Measurements from ENCODE around the gene METAP1D. TPM values are rescaled to one million over a fixed set of nuclear protein-coding genes. Genes with fewer than 3 reads are reported as not detected.

Gene METAP1D
- total RNA-seq, 1 experiment from 2014 or later, result 32.4 TPM

- Histone ChIP-seq H3K9me3 (ENCODE audit: insufficient read depth, low read depth) (peaks cover 5% of the 10 kb centered on the region; the same call in 1 of the 2 replicates), H2AFZ (no peak overlapping the region), H3K27ac (no peak overlapping the region), H3F3A (ENCODE audit: insufficient read depth, low read depth) (peaks cover 10% of the 10 kb centered on the region; the same call in 1 of the 2 replicates), H3K27me3 (ENCODE audit: insufficient read depth, low read depth) (no peaks in the 10 kb centered on the region), H3K4me1 (replicated peaks; ENCODE audit: insufficient read depth) (0 out of 2 replicates have a peak, but pooled peaks cover 4% of the 10 kb centered on the region), H3K4me2 (no peak overlapping the region), H3K36me3 (ENCODE audit: low read depth) (no peaks in the 10 kb centered on the region), H3K79me2 (ENCODE audit: low read depth) (no peaks in the 10 kb centered on the region), H4K20me1 (ENCODE audit: insufficient read depth) (no peaks in the 10 kb centered on the region), H3K4me3 (no peak overlapping the region), H3K9me2 (ENCODE audit: insufficient read depth) (no peaks in the 10 kb centered on the region)
- intact Hi-C loops (cut with micrococcal nuclease; ENCODE audit: unreplicated experiment), result no loop called here
- TF ChIP-seq EZH2 (IDR thresholded peaks at IDR 0.05; ENCODE audit: low read depth) (no peak), CTCF (conservative IDR thresholded peaks at IDR 0.05) (no peak)
- BruUV-seq (replicated peaks), result no TSS peak
- no peak for DNase-seq
- POLR2A ChIA-PET (ENCODE audit: unreplicated experiment), result interaction anchor here (0.6 kb wide), 1 partner anchor 16 kb away, joined by 4 read pairs; no protein-coding TSS in a partner anchor
- CTCF ChIA-PET, result no interaction called here
These were observed 83.3 kb downstream of the METAP1D start for GRCh38 chr2:172082944-172083627.

- TF ChIP-seq CTCF (conservative IDR thresholded peaks at IDR 0.05) (no peak), EZH2 (IDR thresholded peaks at IDR 0.05; ENCODE audit: low read depth) (no peak)
- Histone ChIP-seq H3F3A (ENCODE audit: insufficient read depth, low read depth) (peaks cover 10% of the 10 kb centered on the region; the same call in 1 of the 2 replicates), H4K20me1 (ENCODE audit: insufficient read depth) (no peaks in the 10 kb centered on the region), H3K27ac (no peak overlapping the region), H3K9me3 (ENCODE audit: insufficient read depth, low read depth) (peaks cover 5% of the 10 kb centered on the region; the same call in 1 of the 2 replicates), H3K9me2 (ENCODE audit: insufficient read depth) (no peaks in the 10 kb centered on the region), H3K36me3 (ENCODE audit: low read depth) (no peaks in the 10 kb centered on the region), H3K4me1 (replicated peaks; ENCODE audit: insufficient read depth) (0 out of 2 replicates have a peak, but pooled peaks cover 4% of the 10 kb centered on the region), H3K4me2 (no peak overlapping the region), H3K79me2 (ENCODE audit: low read depth) (no peaks in the 10 kb centered on the region), H3K4me3 (no peak overlapping the region), H2AFZ (no peak overlapping the region), H3K27me3 (ENCODE audit: insufficient read depth, low read depth) (no peaks in the 10 kb centered on the region)
- no peak for DNase-seq
- intact Hi-C loops (cut with micrococcal nuclease; ENCODE audit: unreplicated experiment), result no loop called here
- POLR2A ChIA-PET (ENCODE audit: unreplicated experiment), result no interaction called here
- CTCF ChIA-PET, result no interaction called here
- no TSS peak for BruUV-seq (replicated peaks)
These were observed 84.1 kb downstream of the METAP1D start for GRCh38 chr2:172083628-172084394.

GRCh38 chr2:172084395-172084644 lies 84.6 kb downstream of the METAP1D start:
- no peaks in the 10 kb centered on the region for H3K9me2 ChIP-seq (ENCODE audit: insufficient read depth)
- CTCF ChIA-PET, result no interaction called here
- DNase-seq, result no peak
- H2AFZ ChIP-seq, result no peak overlapping the region
- no peaks in the 10 kb centered on the region for H3K36me3 ChIP-seq (ENCODE audit: low read depth)
- peaks cover 10% of the 10 kb centered on the region; the same call in 1 of the 2 replicates for H3F3A ChIP-seq (ENCODE audit: insufficient read depth, low read depth)
- H3K27me3 ChIP-seq (ENCODE audit: insufficient read depth, low read depth), result no peaks in the 10 kb centered on the region
- no TSS peak for BruUV-seq (replicated peaks)
- H3K4me2 ChIP-seq, result no peak overlapping the region
- POLR2A ChIA-PET (ENCODE audit: unreplicated experiment), result no interaction called here
- no peaks in the 10 kb centered on the region for H3K79me2 ChIP-seq (ENCODE audit: low read depth)
- intact Hi-C loops (cut with micrococcal nuclease; ENCODE audit: unreplicated experiment), result no loop called here
- H3K4me1 ChIP-seq (replicated peaks; ENCODE audit: insufficient read depth), result 0 out of 2 replicates have a peak, but pooled peaks cover 4% of the 10 kb centered on the region
- no peak overlapping the region for H3K4me3 ChIP-seq
- H3K27ac ChIP-seq, result no peak overlapping the region
- H4K20me1 ChIP-seq (ENCODE audit: insufficient read depth), result no peaks in the 10 kb centered on the region
- TF ChIP-seq CTCF (conservative IDR thresholded peaks at IDR 0.05) (no peak), EZH2 (IDR thresholded peaks at IDR 0.05; ENCODE audit: low read depth) (no peak)
- H3K9me3 ChIP-seq (ENCODE audit: insufficient read depth, low read depth), result peaks cover 5% of the 10 kb centered on the region; the same call in 1 of the 2 replicates

All from PC-9 (cell line).